PC-3 (cell line): ENCODE measurements around the gene E2F3. TPM values are rescaled to one million over a fixed set of nuclear protein-coding genes. Genes with fewer than 3 reads are reported as not detected.
A peak's percentile ranks its signal among the peaks of the same experiment; 100 is the strongest.

Experiments
- ATAC-seq: fragments of 200-7000 bp; cut with Tn5 transposase; 2 replicates; pipeline ENCODE4 v1.9.1; 2020; ENCODE audit warnings: mild to moderate bottlenecking, moderate library complexity
- BruUV-seq: library from RNA; stranded (reverse); fragments of 400-500 nt; replicated peaks from 2 replicates; lab custom pipeline; 2021; lab: Mats Ljungman, UMichigan
- CTCF ChIA-PET: fragments of 300-600 bp; sonication (Branson Sonifier 250); formaldehyde crosslinking; loops from one replicate; lab custom pipeline; 2022; ENCODE audit warnings: antibody characterized with exemption; lab: Charles Lee
- POLR2A ChIA-PET: fragments of 300-600 bp; sonication (Branson Sonifier 250); formaldehyde crosslinking; loops from one replicate; lab custom pipeline; 2022; ENCODE audit warnings: antibody characterized with exemption; ENCODE audit not compliant: unreplicated experiment; lab: Charles Lee
- DNase-seq: peaks from one replicate; pipeline ENCODE4 v3.0.0-alpha.2; 2015
- H2AFZ ChIP-seq: fragments of 300-600 bp; sonication (generic); 2 replicates; pipeline ENCODE4 v1.6.0; 2016; ENCODE audit warnings: antibody characterized with exemption, low read length
- H3F3A ChIP-seq: fragments of 300-600 bp; sonication (generic); one replicate; pipeline ENCODE4 v1.6.0; 2017; ENCODE audit warnings: antibody characterized with exemption, low read length, control low read depth, mild to moderate bottlenecking; ENCODE audit not compliant: unreplicated experiment
- H3K27ac ChIP-seq: fragments of 300-600 bp; sonication (generic); 2 replicates; pipeline ENCODE4 v1.5.1; 2016; ENCODE audit warnings: mild to moderate bottlenecking, low read length
- H3K27me3 ChIP-seq: fragments of 300-600 bp; sonication (generic); 2 replicates; pipeline ENCODE4 v1.6.1; 2016; ENCODE audit warnings: low read length, mixed read lengths
- H3K36me3 ChIP-seq: fragments of 300-600 bp; sonication (generic); 2 replicates; pipeline ENCODE4 v1.6.1; 2016; ENCODE audit warnings: low read depth, mixed run types, low read length, mixed read lengths
- H3K4me1 ChIP-seq: fragments of 300-600 bp; sonication (generic); 2 replicates; pipeline ENCODE4 v1.5.1; 2016; ENCODE audit warnings: low read length; ENCODE audit not compliant: insufficient read depth
- H3K4me2 ChIP-seq: fragments of 300-600 bp; sonication (generic); 2 replicates; pipeline ENCODE4 v1.6.0; 2016; ENCODE audit warnings: low read length
- H3K4me3 ChIP-seq: fragments of 300-600 bp; sonication (generic); 2 replicates; pipeline ENCODE4 v1.5.1; 2016; ENCODE audit warnings: mild to moderate bottlenecking, low read length, mixed read lengths
- H3K79me2 ChIP-seq: fragments of 300-600 bp; sonication (generic); 2 replicates; pipeline ENCODE4 v1.6.1; 2017; ENCODE audit warnings: low read length, mixed read lengths
- H3K9ac ChIP-seq: fragments of 300-600 bp; sonication (generic); 2 replicates; pipeline ENCODE4 v1.6.0; 2016; ENCODE audit warnings: mild to moderate bottlenecking, low read length
- H3K9me2 ChIP-seq: fragments of 300-600 bp; sonication (generic); replicated peaks from 2 replicates; pipeline ENCODE4 v1.6.1; 2016; ENCODE audit warnings: mixed run types, low read length, mixed read lengths
- H3K9me3 ChIP-seq: fragments of 300-600 bp; sonication (generic); 2 replicates; pipeline ENCODE4 v1.6.1; 2016; ENCODE audit warnings: low read length, mixed read lengths
- H4K20me1 ChIP-seq: fragments of 300-600 bp; sonication (generic); 2 replicates; pipeline ENCODE4 v1.6.1; 2016; ENCODE audit warnings: low read length, mixed read lengths
- CTCF ChIP-seq: fragments of 300-600 bp; sonication (generic); conservative IDR thresholded peaks from 2 replicates; pipeline ENCODE4 v1.5.1; 2017; ENCODE audit warnings: antibody characterized with exemption, low read depth, mild to moderate bottlenecking, low read length
- EZH2 ChIP-seq: fragments of 300-600 bp; sonication (generic); IDR thresholded peaks from one replicate; pipeline ENCODE4 v1.6.1; 2017; ENCODE audit warnings: antibody characterized with exemption, mild to moderate bottlenecking, low read length; ENCODE audit not compliant: unreplicated experiment
- EZH2phosphoT487 ChIP-seq: fragments of 300-600 bp; sonication (generic); IDR thresholded peaks from 2 replicates; pipeline ENCODE4 v1.6.1; 2018; ENCODE audit warnings: mild to moderate bottlenecking, antibody characterized with exemption, low read length, borderline replicate concordance
- intact Hi-C: fragments of 100-400 bp; cut with micrococcal nuclease; formaldehyde crosslinking; loops from 2 replicates; pipeline ENCODE4 v1.9.0; 2023
- total RNA-seq: library from RNA; depleted of rRNA; stranded (reverse); fragments of >200 nt; gene quantifications from 2 replicates; pipeline ENCODE4 v1.2.3, GENCODE V29; 2014

Gene E2F3
- total RNA-seq, 1 experiment from 2014 or later: 8.8 TPM

- peak overlapping the region; percentile 65 for H2AFZ ChIP-seq
- no peaks in the 10 kb centered on the region for H3K9me2 ChIP-seq
- BruUV-seq: no TSS peak
- H3K9ac ChIP-seq: peak overlapping the region; percentile 99
- ATAC-seq (peak; percentile 2), DNase-seq (peak; percentile 64)
- peaks cover 19% of the 10 kb centered on the region for H3K4me1 ChIP-seq
- no peaks in the 10 kb centered on the region for H3K9me3 ChIP-seq
- peaks cover 42% of the 10 kb centered on the region for H4K20me1 ChIP-seq
- TF ChIP-seq EZH2 (no peak), CTCF (no peak), EZH2phosphoT487 (no peak)
- H3K4me3 ChIP-seq: peak overlapping the region; percentile 90
- H3K27ac ChIP-seq: peak overlapping the region; percentile 96
- H3K36me3 ChIP-seq: peaks cover 29% of the 10 kb centered on the region
- intact Hi-C loops: loop anchor here (1.0 to 10.0 kb wide), 5 partner anchors 51 to 312 kb away; no protein-coding TSS in a partner anchor
- H3K27me3 ChIP-seq: no peaks in the 10 kb centered on the region
- H3K4me2 ChIP-seq: peak overlapping the region; percentile 92
- ChIA-PET POLR2A (interaction anchor here (0.7 kb wide), 1 partner anchor 60 kb away, joined by 3 read pairs; no protein-coding TSS in a partner anchor), CTCF (interaction anchor here (0.6 to 1.0 kb wide), 7 partner anchors 39 to 615 kb away, joined by 3 to 5 read pairs (median 4); no protein-coding TSS in a partner anchor)
- H3K79me2 ChIP-seq: peaks cover 65% of the 10 kb centered on the region
- H3F3A ChIP-seq: no peaks in the 10 kb centered on the region
Measured at GRCh38 chr6:20403766-20404640, 2.3 kb downstream of the E2F3 start.

DNA sequence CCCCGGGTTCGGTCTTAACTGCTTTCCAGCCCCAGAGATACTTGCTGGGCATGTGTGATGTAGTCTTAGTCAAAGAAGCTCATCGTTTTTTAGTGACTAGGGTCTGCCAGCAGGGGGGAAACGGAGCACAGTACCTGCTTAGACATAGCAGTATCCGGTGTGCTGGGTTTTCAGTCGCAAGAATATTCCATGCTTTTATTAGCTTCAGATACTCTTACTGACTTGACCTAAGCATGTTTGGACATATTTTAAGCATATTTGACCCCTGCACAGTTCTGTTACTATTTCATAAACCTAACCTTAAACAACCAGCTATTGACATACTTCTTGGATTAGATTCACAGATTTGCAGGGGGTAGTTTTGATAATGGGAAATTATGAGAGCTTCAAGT is 3.0 kb downstream of the E2F3 start:
- H3K27me3 ChIP-seq: no peaks in the 10 kb centered on the region
- H3K9me3 ChIP-seq: no peaks in the 10 kb centered on the region
- ChIA-PET CTCF (interaction anchor here (0.6 to 1.0 kb wide), 7 partner anchors 114 to 615 kb away, joined by 3 to 5 read pairs (median 4); no protein-coding TSS in a partner anchor), POLR2A (interaction anchor here (0.7 kb wide), 1 partner anchor 59 kb away, joined by 3 read pairs; no protein-coding TSS in a partner anchor)
- peaks cover 19% of the 10 kb centered on the region for H3K4me1 ChIP-seq
- ATAC-seq (peak; percentile 18), DNase-seq (peak; percentile 79)
- peak overlapping the region; percentile 92 for H3K4me2 ChIP-seq
- no peaks in the 10 kb centered on the region for H3K9me2 ChIP-seq
- no peaks in the 10 kb centered on the region for H3F3A ChIP-seq
- H3K79me2 ChIP-seq: peaks cover 72% of the 10 kb centered on the region
- H2AFZ ChIP-seq: peak overlapping the region; percentile 65; the same call in 1 of the 2 replicates
- TF ChIP-seq CTCF: peak; percentile 63
- TF ChIP-seq EZH2: no peak
- H3K36me3 ChIP-seq: peaks cover 29% of the 10 kb centered on the region
- H4K20me1 ChIP-seq: peaks cover 48% of the 10 kb centered on the region
- BruUV-seq: TSS peak; percentile 44
- H3K4me3 ChIP-seq: peak overlapping the region; percentile 90
- intact Hi-C loops: loop anchor here (1.0 to 10.0 kb wide), 5 partner anchors 50 to 312 kb away; no protein-coding TSS in a partner anchor
- peak overlapping the region; percentile 96 for H3K27ac ChIP-seq
- H3K9ac ChIP-seq: peak overlapping the region; percentile 99
